Endothelial cell of umbilical vein (primary cell): ENCODE measurements around the gene UTS2R. TPM values are rescaled to one million over a fixed set of nuclear protein-coding genes. Genes with fewer than 3 reads are reported as not detected.
"Not testable (repeated sequence)": the region's sequence is repeated elsewhere in the genome, so short reads cannot be mapped to it uniquely, and the experiment has no call there.

Experiments used
- BruUV-seq: library from RNA; stranded (reverse); fragments of 400-500 nt; replicated peaks from 2 replicates; lab custom pipeline; 2021; lab: Mats Ljungman, UMichigan
- CTCF ChIA-PET: fragments of 300-600, 350-600 bp; sonication (Branson Sonifier 250); formaldehyde crosslinking; loops from one replicate; lab custom pipeline; 2021; ENCODE audit warnings: antibody characterized with exemption, inconsistent platforms; lab: Charles Lee
- POLR2A ChIA-PET: fragments of 300-600, 350-600 bp; sonication (Branson Sonifier 250); formaldehyde crosslinking; loops from one replicate; lab custom pipeline; 2021; ENCODE audit warnings: antibody characterized with exemption, inconsistent platforms; lab: Charles Lee
- DNase-seq: peaks from one replicate; pipeline ENCODE4 v3.0.0-alpha.2; 2011; ENCODE audit warnings: low read depth, low spot score
- FAIRE-seq: peaks from 2 replicates; lab custom pipeline; 2011; peaks lifted over from hg19 to GRCh38; lab: Jason Lieb, UNC
- H2AFZ ChIP-seq: 2 replicates; pipeline ENCODE4 v1.6.0; 2012; ENCODE audit warnings: low read depth, low read length, control low read depth, inconsistent platforms
- H3K27ac ChIP-seq: 2 replicates; pipeline ENCODE4 v1.5.1; 2011; ENCODE audit warnings: low read depth, mild to moderate bottlenecking, control low read depth, low read length, moderate library complexity; ENCODE audit not compliant: insufficient read depth
- H3K27me3 ChIP-seq, 2 experiments: 2 replicates each; pipeline versions ENCODE4 v1.6.0 to v1.6.1; 2011; ENCODE audit warnings: low read length in 2 of 2, mixed read lengths in 1 of 2; ENCODE audit not compliant: control insufficient read depth in 2 of 2, insufficient read depth in 2 of 2
- H3K36me3 ChIP-seq, 2 experiments: 2 replicates in 1 of 2; 3 replicates in 1 of 2; pipeline ENCODE4 v1.5.1; 2011; ENCODE audit warnings: low read length in 2 of 2, mild to moderate bottlenecking in 1 of 2, moderate library complexity in 1 of 2; ENCODE audit not compliant: control insufficient read depth in 2 of 2, insufficient read depth in 2 of 2; ENCODE audit errors: extremely low read depth in 1 of 2
- H3K4me1 ChIP-seq: 3 replicates; pipeline ENCODE4 v1.5.1; 2011; ENCODE audit warnings: mild to moderate bottlenecking, low read length; ENCODE audit not compliant: control insufficient read depth, insufficient read depth; ENCODE audit errors: extremely low read depth
- H3K4me2 ChIP-seq: 2 replicates; pipeline ENCODE4 v1.6.1; 2011; ENCODE audit warnings: low read length, control low read depth, mixed read lengths; ENCODE audit not compliant: insufficient read depth
- H3K4me3 ChIP-seq, 3 experiments: fragments of 200-600 bp in 1 of 3; sonication (generic), shearing (Covaris generic) in 1 of 3; replicated peaks in 1 of 3; 2 replicates each; pipeline ENCODE4 v1.5.1; 2011 to 2016; ENCODE audit warnings: control low read depth in 3 of 3, low read length in 3 of 3, mild to moderate bottlenecking in 2 of 3, inconsistent platforms in 1 of 3, low read depth in 1 of 3, moderate library complexity in 1 of 3; ENCODE audit not compliant: insufficient read depth in 1 of 3
- H3K79me2 ChIP-seq: 2 replicates; pipeline ENCODE4 v1.6.0; 2012; ENCODE audit warnings: low read length, inconsistent platforms; ENCODE audit not compliant: control insufficient read depth, insufficient read depth
- H3K9ac ChIP-seq: replicated peaks from 2 replicates; pipeline ENCODE3; 2011; ENCODE audit warnings: low read length, control low read depth; ENCODE audit not compliant: insufficient read depth; ENCODE audit errors: extremely low read depth
- H3K9me1 ChIP-seq: replicated peaks from 3 replicates; pipeline ENCODE4 v1.6.0; 2011; ENCODE audit warnings: mild to moderate bottlenecking, low read length; ENCODE audit not compliant: control insufficient read depth, insufficient read depth; ENCODE audit errors: extremely low read depth
- H3K9me3 ChIP-seq: replicated peaks from 2 replicates; pipeline ENCODE4 v1.5.1; 2012; ENCODE audit warnings: low read length, inconsistent platforms; ENCODE audit not compliant: control insufficient read depth, insufficient read depth
- H4K20me1 ChIP-seq: replicated peaks from 2 replicates; pipeline ENCODE3; 2011; ENCODE audit warnings: mild to moderate bottlenecking, low read length; ENCODE audit not compliant: control insufficient read depth, insufficient read depth; ENCODE audit errors: extremely low read depth
- CTCF ChIP-seq, 2 donors: IDR thresholded peaks; 1 replicate in 1 of 2; 2 replicates in 1 of 2; pipeline ENCODE4 v1.5.1; 2011; ENCODE audit warnings: low read length in 2 of 2, mild to moderate bottlenecking in 2 of 2, moderate library complexity in 2 of 2, control low read depth in 1 of 2, inconsistent platforms in 1 of 2, low read depth in 1 of 2; ENCODE audit not compliant: insufficient read depth in 1 of 2; ENCODE audit errors: extremely low read depth in 1 of 2
- EZH2 ChIP-seq: IDR thresholded peaks from 2 replicates; pipeline ENCODE4 v1.6.1; 2012; ENCODE audit warnings: borderline replicate concordance, low read depth, mild to moderate bottlenecking, moderate library complexity, low read length, inconsistent platforms; ENCODE audit not compliant: severe bottlenecking
- FOS ChIP-seq: IDR thresholded peaks from 2 replicates; pipeline ENCODE4 v1.6.1; 2011; ENCODE audit warnings: mild to moderate bottlenecking, low read length, moderate library complexity, borderline replicate concordance; ENCODE audit not compliant: insufficient read depth
- GATA2 ChIP-seq: IDR thresholded peaks from 2 replicates; pipeline ENCODE4 v1.7.0; 2011; ENCODE audit warnings: low read depth, mild to moderate bottlenecking, moderate library complexity, mixed read lengths, low read length; ENCODE audit not compliant: insufficient read length, insufficient read depth
- JUN ChIP-seq: IDR thresholded peaks from 2 replicates; pipeline ENCODE4 v1.6.1; 2011; ENCODE audit warnings: borderline replicate concordance, low read depth; ENCODE audit not compliant: insufficient read length, insufficient read depth
- MAX ChIP-seq: IDR thresholded peaks from 2 replicates; pipeline ENCODE4 v1.6.1; 2011; ENCODE audit not compliant: insufficient read depth, insufficient read length
- MYC ChIP-seq: IDR thresholded peaks from one replicate; pipeline ENCODE4 v1.6.1; 2011; ENCODE audit warnings: mild to moderate bottlenecking, low read depth, low read length
- POLR2A ChIP-seq: IDR thresholded peaks from 2 replicates; pipeline ENCODE4 v1.6.1; 2012; ENCODE audit warnings: low read depth, mild to moderate bottlenecking, control low read depth, low read length
- POLR2AphosphoS5 ChIP-seq: IDR thresholded peaks from 2 replicates; pipeline ENCODE4 v1.6.1; 2012; ENCODE audit warnings: low read depth, mild to moderate bottlenecking, control low read depth, low read length, moderate library complexity; ENCODE audit not compliant: insufficient read depth
- dilution Hi-C: fragments of 300-500 bp; cut with MboI; formaldehyde crosslinking; loops from one replicate; pipeline ENCODE4 v1.15.0; 2019; ENCODE audit warnings: low sequenced_read_pairs; ENCODE audit not compliant: extremely low pct_ligation_motif_present
- intact Hi-C: fragments of 100-400 bp; cut with micrococcal nuclease; formaldehyde crosslinking; loops from one replicate; pipeline ENCODE4 v1.10.0; 2022
- polyA plus RNA-seq, 4 experiments: library from polyadenylated mRNA; depleted of rRNA in 3 of 4; stranded (reverse) in 3 of 4; unstranded in 1 of 4; fragments of >200 nt; gene quantifications; 2 replicates each; pipeline versions ENCODE4 v1.2.1 to v1.2.3, GENCODE V29; 2011 to 2012; ENCODE audit warnings: missing spikeins in 1 of 4
- total RNA-seq: library from RNA; stranded (reverse); gene quantifications from 2 replicates; pipeline ENCODE4 v1.2.3, GENCODE V29; 2021

UTS2R gene
- total and polyA plus RNA-seq, 2 donors (not counting 3 experiments of a cell fraction or from before 2014, with no cell fraction given), result not detected

GRCh38 chr17:82411396-82412053 is 40.0 kb downstream of the UTS2R start:
- no peak overlapping the region for H3K27ac ChIP-seq
- H2AFZ ChIP-seq, result no peak overlapping the region
- H3K27me3 ChIP-seq, result no peaks in the 10 kb centered on the region
- intact Hi-C loops, result loop anchor here (10.0 kb wide), 2 partner anchors 167 to 377 kb away; partner anchors contain the start of genes DCXR and RAC3
- DNase-seq (no peak), FAIRE-seq (no peak)
- H3K4me1 ChIP-seq, result no peaks in the 10 kb centered on the region
- dilution Hi-C loops, result no loop called here
- TF ChIP-seq CTCF (IDR thresholded peaks at IDR 0.05; ENCODE audit: extremely low read depth in 1 of 2, insufficient read depth in 1 of 2, low read depth in 1 of 2, low read length in 2 of 2) (no peak), FOS (no peak), MYC (no peak), JUN (no peak), MAX (no peak), POLR2AphosphoS5 (no peak), GATA2 (no peak), EZH2 (no peak), POLR2A (no peak)
- H3K9me1 ChIP-seq, result no peaks in the 10 kb centered on the region
- H4K20me1 ChIP-seq, result no peaks in the 10 kb centered on the region
- CTCF ChIA-PET, result interaction anchor here (1.1 kb wide), 1 partner anchor 10 kb away, joined by 6 read pairs; no protein-coding TSS in a partner anchor
- H3K4me3 ChIP-seq, result no peak overlapping the region
- no TSS peak for BruUV-seq
- H3K9me3 ChIP-seq, result no peaks in the 10 kb centered on the region
- H3K9ac ChIP-seq, result no peak overlapping the region
- POLR2A ChIA-PET, result no interaction called here
- no peak overlapping the region for H3K4me2 ChIP-seq
- no peaks in the 10 kb centered on the region for H3K36me3 ChIP-seq
- no peaks in the 10 kb centered on the region for H3K79me2 ChIP-seq

- H4K20me1 ChIP-seq, H3K27ac ChIP-seq, BruUV-seq, H3K4me2 ChIP-seq, H3K9ac ChIP-seq, H3K79me2 ChIP-seq, H3K4me1 ChIP-seq, CTCF ChIA-PET, H3K9me1 ChIP-seq, H2AFZ ChIP-seq, H3K27me3 ChIP-seq, H3K4me3 ChIP-seq, FAIRE-seq, H3K36me3 ChIP-seq, H3K9me3 ChIP-seq, dilution Hi-C loops, DNase-seq, POLR2A ChIA-PET: not testable (repeated sequence)
- intact Hi-C loops, result loop anchor here (10.0 kb wide), 2 partner anchors 167 to 377 kb away; partner anchors contain the start of genes DCXR and RAC3
Measured at GRCh38 chr17:82412081-82412480, 40.5 kb downstream of the UTS2R start.
